ENCODE data around the gene MX1.

Gene MX1

GRCh38 chr21:41432562-41433460 is 6.8 kb downstream of the MX1 start:
- no peak for DNase-seq

DNA sequence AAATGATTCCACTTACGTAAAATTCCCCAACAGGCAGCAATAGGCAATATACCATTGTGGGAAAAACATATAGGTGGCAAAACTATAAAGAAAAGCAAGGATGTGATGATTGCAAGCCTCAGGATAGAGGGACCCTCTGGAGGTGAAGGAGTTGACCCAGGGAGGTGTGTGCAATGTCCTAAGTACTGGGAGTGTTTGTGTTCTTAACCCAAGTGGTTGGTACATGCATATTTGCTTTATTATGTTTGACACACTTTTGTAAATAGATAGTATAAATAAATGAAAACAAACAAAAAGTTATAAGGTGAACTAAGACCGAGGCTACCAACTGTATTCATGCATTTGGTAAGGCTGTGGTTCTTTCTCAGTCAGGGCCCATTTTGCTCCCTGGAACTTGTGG is 7.5 kb downstream of the MX1 start:
- no peak for DNase-seq

DNA sequence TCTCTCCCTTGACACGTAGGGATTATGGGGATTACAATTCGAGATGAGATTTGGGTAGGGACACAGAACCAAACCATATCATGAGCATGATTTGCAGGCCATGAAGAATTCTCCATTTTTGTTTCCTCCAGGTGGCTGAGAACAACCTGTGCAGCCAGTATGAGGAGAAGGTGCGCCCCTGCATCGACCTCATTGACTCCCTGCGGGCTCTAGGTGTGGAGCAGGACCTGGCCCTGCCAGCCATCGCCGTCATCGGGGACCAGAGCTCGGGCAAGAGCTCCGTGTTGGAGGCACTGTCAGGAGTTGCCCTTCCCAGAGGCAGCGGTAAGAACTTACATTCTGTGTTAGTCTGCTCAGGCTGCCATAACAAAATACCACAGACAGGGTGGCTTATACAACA is 9.7 kb downstream of the MX1 start:
- DNase-seq = no peak

GRCh38 chr21:41437729-41438128 is 11.7 kb downstream of the MX1 start:
- DNase-seq = no peak

DNA sequence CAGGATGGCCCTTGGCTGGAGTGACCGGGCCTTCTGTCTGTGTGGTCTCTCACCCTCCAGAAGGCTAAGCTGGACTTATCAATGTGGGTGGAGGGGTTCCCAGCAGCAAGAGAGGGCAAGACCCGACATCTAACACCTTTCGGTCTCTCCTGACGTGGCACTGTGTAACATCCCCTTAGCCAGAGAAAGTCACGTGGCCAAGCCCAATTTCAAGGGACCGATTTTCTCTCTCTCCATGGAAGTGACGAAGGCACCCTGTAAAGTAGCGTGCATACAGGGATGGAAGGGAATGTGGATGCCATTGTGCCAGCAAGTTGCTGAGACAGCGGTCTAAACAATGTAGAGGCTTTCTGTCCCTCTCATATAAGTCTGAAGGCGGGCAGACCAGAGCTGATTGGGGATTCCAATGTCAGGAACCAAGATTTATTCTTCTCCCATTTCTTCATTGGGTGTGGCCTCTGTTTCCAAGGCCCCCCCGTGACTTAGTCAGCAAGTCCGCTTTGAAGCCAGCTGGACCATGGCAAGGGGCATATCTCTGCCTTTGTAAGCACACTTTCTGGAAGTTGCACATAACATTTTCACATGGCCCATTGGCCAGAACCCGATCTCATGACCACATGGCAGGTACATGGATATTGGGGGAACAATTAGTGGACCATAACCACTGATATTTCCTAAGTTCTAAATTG is 12.5 kb downstream of the MX1 start:
- no peak for DNase-seq

DNA sequence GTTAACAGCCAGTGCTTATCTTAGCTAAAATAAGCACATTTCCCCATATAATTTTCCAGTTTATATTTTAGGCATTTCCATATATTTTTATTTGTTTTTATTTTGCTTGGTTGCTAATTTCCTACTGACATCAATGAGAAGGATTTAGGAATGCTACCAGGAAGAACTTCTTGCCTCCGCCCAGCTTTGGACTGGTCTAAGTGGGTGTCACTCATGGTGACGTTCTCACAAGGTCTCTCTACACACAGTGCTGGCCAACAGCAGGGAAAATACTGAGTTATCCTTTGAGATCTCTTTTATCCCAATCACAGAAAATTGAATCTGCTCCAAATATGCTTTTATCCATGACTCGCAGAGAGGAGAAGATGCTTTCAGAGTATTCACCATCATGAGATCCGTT is 13.2 kb downstream of the MX1 start:
- no peak for DNase-seq

GRCh38 chr21:41441546-41441945 is 15.5 kb downstream of the MX1 start:
- no peak for DNase-seq

DNA sequence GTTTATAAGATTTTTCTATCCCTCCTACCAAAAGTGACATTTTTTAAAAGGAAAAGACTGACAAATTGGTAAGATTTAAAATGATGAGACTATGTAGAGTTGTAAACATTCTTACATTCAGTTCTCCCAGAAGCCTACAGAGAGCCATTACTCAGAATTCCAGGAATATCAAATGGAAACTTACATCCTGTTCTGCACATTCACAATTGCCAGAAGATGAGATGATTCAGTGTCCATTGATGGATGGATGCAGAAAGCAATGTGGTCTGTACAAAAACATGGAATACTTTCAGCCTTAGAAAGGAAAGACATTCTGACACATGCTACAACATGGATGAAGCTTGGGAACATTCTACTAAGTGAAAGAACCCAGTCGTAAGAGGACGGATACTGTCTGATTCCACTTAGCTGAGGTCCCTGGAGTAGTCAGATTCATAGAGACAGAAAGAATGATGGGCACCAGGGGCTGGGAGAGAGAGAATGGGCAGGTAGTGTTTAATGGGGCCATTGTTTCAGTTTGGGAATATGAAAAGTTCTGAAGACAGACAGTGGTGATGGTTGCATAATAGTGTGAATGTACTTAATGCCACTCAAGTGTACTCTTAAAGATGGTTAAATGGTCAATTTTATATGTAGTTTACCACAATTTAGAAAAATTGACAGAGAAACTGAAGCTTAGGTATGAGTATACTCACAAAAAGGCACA is 16.6 kb downstream of the MX1 start:
- no peak for DNase-seq

DNA sequence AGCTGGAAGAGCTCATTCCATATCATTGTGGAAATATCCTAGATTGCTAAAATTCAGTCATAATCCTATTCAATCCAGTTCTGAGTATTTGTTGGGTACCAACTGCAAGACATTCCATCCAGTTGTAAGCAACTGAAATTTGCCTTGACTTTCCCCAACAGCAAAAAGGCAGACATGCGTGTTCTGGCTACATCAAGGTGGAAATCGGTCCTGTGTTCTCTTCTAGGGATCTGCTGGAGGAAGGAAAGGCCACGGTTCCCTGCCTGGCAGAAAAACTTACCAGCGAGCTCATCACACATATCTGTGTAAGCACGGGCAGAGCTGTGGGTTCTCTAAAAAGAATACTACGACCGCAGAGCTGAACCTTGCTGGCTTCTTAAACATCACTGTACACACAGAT is 17.5 kb downstream of the MX1 start:
- DNase-seq = no peak

DNA sequence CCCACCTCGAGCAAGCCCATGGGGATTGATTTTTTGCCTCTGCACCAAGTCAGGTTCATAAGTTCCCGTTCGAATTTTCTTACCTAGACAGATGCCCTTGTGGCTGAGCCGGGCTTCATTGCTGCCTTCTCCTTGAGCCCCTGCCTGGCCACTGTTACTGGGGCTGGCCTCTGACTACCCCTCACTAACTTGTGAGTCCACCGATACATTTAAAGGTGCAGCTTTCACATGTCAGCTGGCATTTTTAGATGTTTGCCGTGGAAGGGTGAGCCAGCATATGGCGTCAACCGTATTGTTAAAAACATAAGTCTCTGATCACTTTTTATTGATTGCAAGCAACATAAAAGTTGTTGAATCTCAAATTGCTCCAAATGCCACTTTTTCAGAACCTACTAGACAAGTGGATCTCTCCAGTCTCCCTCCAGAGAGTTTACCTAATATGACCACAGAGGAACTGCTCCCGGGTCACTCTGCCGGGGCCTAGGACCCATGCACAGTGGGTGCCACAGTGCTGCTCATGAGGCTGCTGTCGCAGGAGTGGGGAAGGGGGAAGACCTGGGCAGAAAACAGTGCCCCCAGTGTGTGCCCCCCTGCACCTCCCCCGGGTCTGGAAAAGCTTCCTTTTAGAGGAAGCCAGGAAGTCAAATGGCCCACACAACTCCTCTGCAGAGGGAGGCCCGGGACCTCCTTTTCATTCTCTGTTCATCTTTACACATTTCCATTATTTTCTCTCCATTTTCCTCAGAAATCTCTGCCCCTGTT is 18.8 kb downstream of the MX1 start:
- DNase-seq = no peak

GRCh38 chr21:41445465-41445862 is 19.4 kb downstream of the MX1 start:
- DNase-seq = no peak

GRCh38 chr21:41446586-41446985 is 20.5 kb downstream of the MX1 start:
- no peak for DNase-seq

DNA sequence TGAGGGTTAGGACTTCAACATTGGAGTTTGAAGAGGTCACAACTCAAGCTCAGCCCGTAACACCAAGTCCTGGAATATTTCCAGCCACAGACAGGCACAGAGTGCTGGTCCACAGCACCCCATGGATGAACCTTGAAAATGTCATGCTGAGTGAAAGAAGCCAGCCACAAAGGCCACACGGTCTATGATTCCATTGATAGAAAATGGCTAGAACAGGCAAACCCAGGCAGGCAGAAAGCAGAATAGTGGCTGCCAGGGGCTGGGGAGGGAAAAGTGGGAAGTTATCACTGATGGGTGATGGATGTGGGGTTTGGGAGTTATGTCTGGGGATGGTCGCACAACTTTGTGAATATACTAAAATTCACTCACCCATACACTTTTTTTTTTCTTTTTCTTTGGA is 21.3 kb downstream of the MX1 start:
- DNase-seq = no peak

- DNase-seq = no peak
Measured at GRCh38 chr21:41449613-41450012, 23.6 kb downstream of the MX1 start.

DNA sequence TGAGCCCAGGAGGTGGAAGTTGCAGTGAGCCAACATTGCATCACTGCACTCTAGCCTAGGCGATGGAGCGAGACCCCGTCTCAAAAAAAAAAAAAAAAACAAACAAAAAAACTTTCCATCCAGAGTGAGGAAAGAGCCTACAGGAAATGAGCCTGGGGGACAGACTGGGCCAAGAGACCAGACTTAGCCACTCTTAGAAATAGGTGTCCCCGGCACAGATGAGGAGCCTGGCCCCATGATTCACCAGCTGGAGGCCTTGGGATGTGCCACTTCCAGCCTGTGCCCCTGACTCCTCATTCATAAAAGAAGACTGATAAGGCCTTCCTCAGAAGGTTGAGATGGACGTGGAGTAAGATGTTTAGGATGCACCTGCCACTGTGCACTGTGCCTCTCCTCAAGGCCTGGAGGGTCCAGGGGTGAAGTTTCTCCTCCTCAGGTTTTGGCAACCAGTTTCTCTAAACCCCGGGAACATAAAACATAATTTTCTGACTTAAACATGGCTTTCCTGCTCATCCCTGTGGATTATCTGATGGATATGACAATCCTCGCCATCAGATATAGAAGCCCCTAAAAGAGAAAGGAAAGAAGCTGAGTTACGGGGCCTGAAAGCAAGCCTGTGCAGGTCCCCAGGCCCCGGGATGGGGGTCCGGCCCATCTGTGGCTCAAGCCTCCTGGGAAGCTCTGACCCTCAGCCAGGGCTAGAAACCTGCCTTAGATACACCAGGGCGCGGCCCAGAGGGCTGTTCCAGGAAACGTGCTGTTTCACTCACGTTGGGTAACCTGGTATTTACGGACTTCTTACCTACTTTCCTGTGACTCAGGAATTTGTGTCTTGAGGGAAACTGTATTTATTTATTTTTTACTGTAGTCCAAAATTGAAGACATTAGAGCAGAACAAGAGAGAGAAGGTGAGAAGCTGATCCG is 26.0 kb downstream of the MX1 start:
- DNase-seq = no peak

DNA sequence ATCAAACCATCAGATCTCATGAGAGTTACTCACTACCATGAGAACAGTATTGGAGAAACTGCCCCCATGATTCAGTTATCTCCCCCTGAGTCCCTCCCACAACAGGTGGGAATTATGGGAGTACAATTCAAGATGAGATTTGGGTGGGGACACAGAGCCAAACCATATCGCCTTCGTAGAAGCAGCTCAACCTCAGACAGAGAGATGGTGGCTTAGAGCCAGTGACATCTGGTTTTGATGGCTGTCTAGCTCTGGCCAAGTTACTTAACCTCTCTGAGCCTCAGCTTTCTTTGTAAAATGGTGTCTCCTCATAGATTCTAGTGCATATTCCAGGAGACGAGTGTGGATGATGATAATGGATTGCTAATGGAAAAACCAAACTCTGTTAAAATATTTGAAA is 27.2 kb downstream of the MX1 start:
- DNase-seq = no peak

- DNase-seq = no peak
Measured at GRCh38 chr21:41453761-41454160, 27.7 kb downstream of the MX1 start.

DNA sequence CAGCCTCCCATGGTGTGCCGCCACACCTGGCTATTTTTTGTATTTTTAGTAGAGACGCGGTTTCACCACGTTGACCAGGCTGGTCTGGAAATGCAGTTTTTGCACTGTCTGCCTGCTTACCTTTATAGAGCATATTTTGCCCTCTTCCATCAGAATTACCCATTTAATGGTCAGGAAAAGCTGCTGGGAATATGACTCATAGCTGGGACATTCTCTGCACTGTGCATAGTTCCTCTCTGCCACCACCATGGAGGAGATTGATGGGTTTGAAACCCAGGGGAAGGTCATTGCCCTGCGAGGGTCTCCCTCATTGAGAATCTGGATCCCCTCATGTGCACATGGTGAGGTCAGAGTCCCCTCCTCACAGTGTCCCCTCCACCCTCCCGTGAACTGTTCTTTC is 32.1 kb downstream of the MX1 start:
- no peak for DNase-seq

DNA sequence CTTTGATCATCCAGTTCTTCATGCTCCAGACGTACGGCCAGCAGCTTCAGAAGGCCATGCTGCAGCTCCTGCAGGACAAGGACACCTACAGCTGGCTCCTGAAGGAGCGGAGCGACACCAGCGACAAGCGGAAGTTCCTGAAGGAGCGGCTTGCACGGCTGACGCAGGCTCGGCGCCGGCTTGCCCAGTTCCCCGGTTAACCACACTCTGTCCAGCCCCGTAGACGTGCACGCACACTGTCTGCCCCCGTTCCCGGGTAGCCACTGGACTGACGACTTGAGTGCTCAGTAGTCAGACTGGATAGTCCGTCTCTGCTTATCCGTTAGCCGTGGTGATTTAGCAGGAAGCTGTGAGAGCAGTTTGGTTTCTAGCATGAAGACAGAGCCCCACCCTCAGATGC is 32.5 kb downstream of the MX1 start:
- no peak for DNase-seq

GRCh38 chr21:41459884-41460534 is 34.0 kb downstream of the MX1 start:
- no peak for DNase-seq
